Esophagus muscularis mucosa (tissue), 4 donors: Measurements from ENCODE around the gene PTPRN2.

Experiments
- EP300 ChIP-seq: sonication (generic); formaldehyde crosslinking; IDR thresholded peaks from one replicate; pipeline ENCODE4 v1.6.1; 2017; ENCODE audit warnings: antibody characterized with exemption
- POLR2A ChIP-seq: fragments of 450-650 bp; IDR thresholded peaks from one replicate; pipeline ENCODE4 v1.6.1; 2017; ENCODE audit warnings: antibody characterized with exemption, moderate library complexity, mild to moderate bottlenecking, low read depth
- TF ChIP-seq, protein P1 (sequence below), 3 experiments: fragments of 200-600 bp in 2 of 3; fragments of 450-650 bp in 1 of 3; sonication (generic) in 2 of 3; IDR thresholded peaks; one replicate each; pipeline ENCODE4 v1.5.1; 2017 to 2019; ENCODE audit warnings: antibody characterized with exemption in 3 of 3, mild to moderate bottlenecking in 2 of 3, moderate library complexity in 1 of 3

DNA sequence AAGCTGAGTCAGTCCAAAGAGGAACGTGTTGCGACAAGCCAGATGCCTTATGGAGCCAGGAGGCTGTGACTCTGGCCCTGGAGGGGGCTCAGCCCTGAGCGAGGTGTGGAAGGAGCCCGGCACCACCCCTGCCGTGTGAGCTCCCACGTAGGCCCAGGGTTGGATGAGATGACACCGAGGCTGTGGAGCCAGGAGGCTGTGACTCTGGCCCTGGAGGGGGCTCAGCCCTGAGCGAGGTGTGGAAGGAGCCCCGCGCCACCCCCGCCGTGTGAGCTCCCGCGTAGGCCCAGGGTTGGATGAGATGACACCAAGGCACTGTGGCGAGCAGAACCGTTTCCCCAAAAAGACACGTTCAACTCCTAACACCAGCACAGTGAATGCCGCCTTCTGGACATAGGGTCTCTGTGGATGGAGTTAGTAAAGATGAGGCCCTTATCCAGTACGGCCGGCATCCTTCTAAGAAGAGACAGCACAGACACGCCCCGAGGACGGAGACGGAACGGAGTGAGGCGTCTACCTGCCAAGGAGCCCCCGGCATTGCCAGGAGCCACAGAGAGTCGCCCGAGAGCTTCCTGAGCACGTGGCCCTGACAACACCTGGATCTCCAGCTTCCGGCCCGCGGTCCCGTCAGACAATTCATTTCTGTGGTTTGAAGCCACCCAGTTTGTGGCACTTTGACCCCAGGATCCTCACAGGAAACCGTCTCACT lies 778.3 kb downstream of the PTPRN2 start:
- TF ChIP-seq EP300 (no peak), POLR2A (no peak)
- TF ChIP-seq, protein P1, sequence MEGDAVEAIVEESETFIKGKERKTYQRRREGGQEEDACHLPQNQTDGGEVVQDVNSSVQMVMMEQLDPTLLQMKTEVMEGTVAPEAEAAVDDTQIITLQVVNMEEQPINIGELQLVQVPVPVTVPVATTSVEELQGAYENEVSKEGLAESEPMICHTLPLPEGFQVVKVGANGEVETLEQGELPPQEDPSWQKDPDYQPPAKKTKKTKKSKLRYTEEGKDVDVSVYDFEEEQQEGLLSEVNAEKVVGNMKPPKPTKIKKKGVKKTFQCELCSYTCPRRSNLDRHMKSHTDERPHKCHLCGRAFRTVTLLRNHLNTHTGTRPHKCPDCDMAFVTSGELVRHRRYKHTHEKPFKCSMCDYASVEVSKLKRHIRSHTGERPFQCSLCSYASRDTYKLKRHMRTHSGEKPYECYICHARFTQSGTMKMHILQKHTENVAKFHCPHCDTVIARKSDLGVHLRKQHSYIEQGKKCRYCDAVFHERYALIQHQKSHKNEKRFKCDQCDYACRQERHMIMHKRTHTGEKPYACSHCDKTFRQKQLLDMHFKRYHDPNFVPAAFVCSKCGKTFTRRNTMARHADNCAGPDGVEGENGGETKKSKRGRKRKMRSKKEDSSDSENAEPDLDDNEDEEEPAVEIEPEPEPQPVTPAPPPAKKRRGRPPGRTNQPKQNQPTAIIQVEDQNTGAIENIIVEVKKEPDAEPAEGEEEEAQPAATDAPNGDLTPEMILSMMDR (IDR thresholded peaks at IDR 0.05), result no peak
